SK-N-SH (cell line): Measurements from ENCODE around the gene TBL1Y. TPM values are rescaled to one million over a fixed set of nuclear protein-coding genes. Genes with fewer than 3 reads are reported as not detected.

Experiments
- CTCF ChIA-PET: fragments of 300-600, 350-600 bp; formaldehyde crosslinking; extraction: SDS; loops from one replicate; lab custom pipeline; 2021; lab: Yijun Ruan, JAX
- POLR2A ChIA-PET: fragments of 350-600 bp; sonication (Branson Sonifier 250); formaldehyde crosslinking; extraction: SDS; loops from one replicate; lab custom pipeline; 2020; ENCODE audit warnings: antibody characterized with exemption, inconsistent platforms; lab: Yijun Ruan, JAX
- DNase-seq: peaks from one replicate; pipeline ENCODE4 v3.0.0; 2012
- H2AFZ ChIP-seq: fragments of 200-600 bp; sonication (generic); 2 replicates; pipeline ENCODE4 v1.8.1; 2016; ENCODE audit warnings: antibody characterized with exemption, mild to moderate bottlenecking, low read depth
- H3F3A ChIP-seq: fragments of 200-600 bp; sonication (generic); replicated peaks from 2 replicates; pipeline ENCODE3; 2016; ENCODE audit warnings: antibody characterized with exemption, mild to moderate bottlenecking; ENCODE audit not compliant: insufficient read depth
- H3K27ac ChIP-seq, 2 experiments: fragments of 200-500 bp in 1 of 2; fragments of 200-600 bp in 1 of 2; sonication (Bioruptor generic) in 1 of 2; sonication (generic), shearing (Covaris generic) in 1 of 2; 2 replicates each; pipeline versions ENCODE4 v1.5.1 to v1.6.1; 2014 to 2016; ENCODE audit warnings: low read depth in 2 of 2, inconsistent platforms in 1 of 2, low read length in 1 of 2, mild to moderate bottlenecking in 1 of 2, mixed read lengths in 1 of 2
- H3K27me3 ChIP-seq: fragments of 200-600 bp; sonication (generic), shearing (Covaris generic); 2 replicates; pipeline ENCODE4 v1.6.1; 2016; ENCODE audit warnings: mixed run types; ENCODE audit not compliant: insufficient read depth
- H3K36me3 ChIP-seq, 2 experiments: fragments of 200-500 bp in 1 of 2; fragments of 200-600 bp in 1 of 2; sonication (Bioruptor generic) in 1 of 2; sonication (generic) in 1 of 2; replicated peaks in 1 of 2; 2 replicates each; pipeline versions ENCODE3 to v1.5.1; 2014 to 2016; ENCODE audit warnings: low read length in 1 of 2, mild to moderate bottlenecking in 1 of 2; ENCODE audit not compliant: insufficient read depth in 2 of 2, control insufficient read depth in 1 of 2
- H3K4me1 ChIP-seq, 2 experiments: fragments of 200-500 bp in 1 of 2; fragments of 200-600 bp in 1 of 2; sonication (Bioruptor generic) in 1 of 2; sonication (generic), shearing (Covaris generic) in 1 of 2; 2 replicates each; pipeline versions ENCODE4 v1.5.1 to v1.6.1; 2014 to 2016; ENCODE audit warnings: low read depth in 1 of 2, low read length in 1 of 2, mixed run types in 1 of 2; ENCODE audit not compliant: insufficient read depth in 2 of 2, control insufficient read depth in 1 of 2
- H3K4me2 ChIP-seq: fragments of 200-600 bp; sonication (generic), shearing (Covaris generic); 2 replicates; pipeline ENCODE4 v1.6.1; 2017; ENCODE audit warnings: mixed run types
- H3K4me3 ChIP-seq, 2 experiments: fragments of 200-500 bp in 1 of 2; fragments of 200-600 bp in 1 of 2; sonication (Bioruptor generic) in 1 of 2; sonication (generic), shearing (Covaris generic) in 1 of 2; 2 replicates each; pipeline versions ENCODE4 v1.5.1 to v1.8.1; 2014 to 2016; ENCODE audit warnings: low read depth in 2 of 2, inconsistent platforms in 1 of 2, low read length in 1 of 2, mild to moderate bottlenecking in 1 of 2, mixed read lengths in 1 of 2, moderate library complexity in 1 of 2
- H3K79me2 ChIP-seq: fragments of 200-600 bp; sonication (generic); 2 replicates; pipeline ENCODE4 v1.8.1; 2017; ENCODE audit warnings: mild to moderate bottlenecking; ENCODE audit not compliant: insufficient read depth
- H3K9ac ChIP-seq: fragments of 200-600 bp; sonication (generic); 2 replicates; pipeline ENCODE4 v1.6.1; 2017; ENCODE audit warnings: mixed run types
- H3K9me2 ChIP-seq: fragments of 200-600 bp; sonication (generic); 2 replicates; pipeline ENCODE4 v1.6.1; 2017; ENCODE audit warnings: mixed run types
- H3K9me3 ChIP-seq: fragments of 200-600 bp; sonication (generic); 2 replicates; pipeline ENCODE4 v1.6.1; 2017; ENCODE audit warnings: mixed run types, mild to moderate bottlenecking, moderate library complexity
- H4K20me1 ChIP-seq: fragments of 200-600 bp; sonication (generic); 2 replicates; pipeline ENCODE4 v1.6.1; 2017; ENCODE audit warnings: mild to moderate bottlenecking, mixed run types; ENCODE audit not compliant: insufficient read depth
- CTCF ChIP-seq: fragments of 200-600 bp; sonication (generic); IDR thresholded peaks from 2 replicates; pipeline ENCODE4 v1.6.1; 2017; ENCODE audit warnings: antibody characterized with exemption, mild to moderate bottlenecking, moderate library complexity
- ELF1 ChIP-seq: IDR thresholded peaks from 2 replicates; pipeline ENCODE4 v1.4.0; 2012
- EP300 ChIP-seq, 2 experiments: IDR thresholded peaks; 2 replicates each; pipeline versions ENCODE4 v1.4.0 to v1.6.1; 2012; ENCODE audit warnings: borderline replicate concordance in 1 of 2, low read depth in 1 of 2, low read length in 1 of 2
- EZH2phosphoT487 ChIP-seq: fragments of 200-600 bp; sonication (generic); IDR thresholded peaks from 2 replicates; pipeline ENCODE4 v1.6.1; 2017; ENCODE audit warnings: low read depth, mixed run types, mild to moderate bottlenecking, antibody characterized with exemption, moderate library complexity, borderline replicate concordance
- FOSL2 ChIP-seq: IDR thresholded peaks from 2 replicates; pipeline ENCODE4 v1.4.0; 2012; ENCODE audit warnings: low read depth, mild to moderate bottlenecking, moderate library complexity, borderline replicate concordance
- FOXJ3 ChIP-seq: sonication (generic); formaldehyde crosslinking; IDR thresholded peaks from 2 replicates; pipeline ENCODE4 v1.5.1; 2020; ENCODE audit warnings: mild to moderate bottlenecking, missing genetic modification reagents
- FOXM1 ChIP-seq: IDR thresholded peaks from 2 replicates; pipeline ENCODE4 v1.4.0; 2012; ENCODE audit warnings: low read depth, mild to moderate bottlenecking
- MEF2A ChIP-seq: IDR thresholded peaks from 2 replicates; pipeline ENCODE4 v1.4.0; 2012; ENCODE audit warnings: low read depth, borderline replicate concordance
- MXI1 ChIP-seq: IDR thresholded peaks from 2 replicates; pipeline ENCODE4 v1.6.1; 2012; ENCODE audit warnings: mild to moderate bottlenecking, low read depth, low read length, improper control_type of control experiment
- NFIC ChIP-seq: IDR thresholded peaks from 2 replicates; pipeline ENCODE4 v1.4.0; 2012; ENCODE audit warnings: borderline replicate concordance
- NRF1 ChIP-seq: IDR thresholded peaks from 2 replicates; pipeline ENCODE4 v1.6.1; 2012; ENCODE audit warnings: low read depth, mild to moderate bottlenecking, low read length
- PBX3 ChIP-seq: IDR thresholded peaks from 2 replicates; pipeline ENCODE4; 2012
- RCOR1 ChIP-seq: fragments of 150-350 bp; IDR thresholded peaks from 2 replicates; pipeline ENCODE4 v1.6.1; 2017; ENCODE audit warnings: antibody characterized with exemption, low read length
- REST ChIP-seq: IDR thresholded peaks from 2 replicates; pipeline ENCODE4 v1.6.1; 2012; ENCODE audit warnings: mild to moderate bottlenecking, low read depth, low read length, moderate library complexity
- RFX5 ChIP-seq: IDR thresholded peaks from 2 replicates; pipeline ENCODE4 v1.6.1; 2012; ENCODE audit warnings: mild to moderate bottlenecking, improper control_type of control experiment, low read length
- RXRA ChIP-seq: IDR thresholded peaks from 2 replicates; pipeline ENCODE4 v1.4.0; 2012; ENCODE audit warnings: low read depth, mild to moderate bottlenecking, borderline replicate concordance
- SIN3A ChIP-seq: IDR thresholded peaks from 2 replicates; pipeline ENCODE4 v1.6.1; 2012; ENCODE audit warnings: low read depth, mild to moderate bottlenecking, low read length, moderate library complexity, borderline replicate concordance
- TAF1 ChIP-seq: IDR thresholded peaks from 2 replicates; pipeline ENCODE4 v1.6.1; 2012; ENCODE audit warnings: low read depth, mild to moderate bottlenecking, low read length, moderate library complexity, borderline replicate concordance
- USF2 ChIP-seq: fragments of 150-350 bp; IDR thresholded peaks from 2 replicates; pipeline ENCODE4 v1.6.1; 2017; ENCODE audit warnings: antibody characterized with exemption, low read length, low read depth, borderline replicate concordance
- WGBS: methylation state at CpG from one replicate; pipeline ENCODE4 v1.1.6; 2017; ENCODE audit warnings: low lambda C conversion rate; 5-methylcytosine and 5-hydroxymethylcytosine counted together
- polyA plus RNA-seq, 3 experiments: library from polyadenylated mRNA; depleted of rRNA; stranded (reverse); fragments of >200 nt; gene quantifications; 2 replicates each; pipeline ENCODE4 v1.2.3, GENCODE V29; 2012
- TF ChIP-seq, protein P1 (sequence below): fragments of 150-350 bp; IDR thresholded peaks from 2 replicates; pipeline ENCODE4 v1.6.1; 2016; ENCODE audit warnings: mild to moderate bottlenecking, low read depth, low read length

Gene TBL1Y
- polyA plus RNA-seq, 1 of the 3 experiments (the other 2 are of a cell fraction): not detected

- no peak overlapping the region for H3K4me3 ChIP-seq
- no peaks in the 10 kb centered on the region for H3K27me3 ChIP-seq
- no CpG with 5 or more reads among the region's 3 CpGs for WGBS
- ChIA-PET CTCF (no interaction called here), POLR2A (no interaction called here)
- no peak overlapping the region for H3K9ac ChIP-seq
- no peaks in the 10 kb centered on the region for H4K20me1 ChIP-seq
- no peaks in the 10 kb centered on the region for H3K4me1 ChIP-seq
- DNase-seq: no peak
- H3K27ac ChIP-seq: no peak overlapping the region
- H3K79me2 ChIP-seq: no peaks in the 10 kb centered on the region
- H3K9me3 ChIP-seq: no peaks in the 10 kb centered on the region
- H2AFZ ChIP-seq: no peak overlapping the region
- no peaks in the 10 kb centered on the region for H3F3A ChIP-seq
- TF ChIP-seq SIN3A (no peak), NFIC (no peak), TAF1 (no peak), ELF1 (no peak), RCOR1 (no peak), RFX5 (no peak), FOXM1 (no peak), EP300 (IDR thresholded peaks at IDR 0.05; ENCODE audit: borderline replicate concordance in 1 of 2, low read depth in 1 of 2, low read length in 1 of 2) (no peak), NRF1 (no peak), CTCF (no peak), EZH2phosphoT487 (no peak)
- H3K9me2 ChIP-seq: no peaks in the 10 kb centered on the region
- H3K4me2 ChIP-seq: no peak overlapping the region
- H3K36me3 ChIP-seq: no peaks in the 10 kb centered on the region
Measured at GRCh38 chrY:6966521-6966920, 56.0 kb downstream of the TBL1Y start.

DNA sequence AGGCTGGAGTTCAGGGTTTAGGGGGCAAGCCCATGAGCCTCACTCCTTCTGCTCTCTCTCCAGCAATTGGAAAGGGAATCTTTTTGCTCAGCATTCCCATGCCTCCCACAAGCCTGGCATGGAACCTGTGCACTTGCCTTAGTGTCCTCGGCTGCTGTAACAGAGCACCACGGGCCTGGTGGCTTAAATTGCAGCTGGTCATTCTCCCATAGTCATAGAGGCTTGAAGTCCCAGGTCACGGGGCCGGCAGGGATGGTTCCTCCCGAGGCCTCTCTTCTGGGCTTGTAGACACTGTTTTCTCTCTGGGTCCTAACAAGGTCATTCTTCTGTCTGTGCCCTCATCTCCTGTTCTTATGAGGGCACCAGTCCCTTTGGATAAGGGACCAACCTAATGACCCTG, 57.2 kb downstream of the TBL1Y start:
- POLR2A ChIA-PET: no interaction called here
- CTCF ChIA-PET: no interaction called here
- H3K9ac ChIP-seq: no peak overlapping the region
- H3K9me3 ChIP-seq: no peaks in the 10 kb centered on the region
- no peaks in the 10 kb centered on the region for H3K4me1 ChIP-seq
- H3K4me2 ChIP-seq: no peak overlapping the region
- WGBS: no CpG with 5 or more reads among the region's 5 CpGs
- H3K36me3 ChIP-seq: no peaks in the 10 kb centered on the region
- H3K4me3 ChIP-seq: no peak overlapping the region
- no peak for DNase-seq
- no peaks in the 10 kb centered on the region for H3K9me2 ChIP-seq
- no peak overlapping the region for H3K27ac ChIP-seq
- H3K79me2 ChIP-seq: no peaks in the 10 kb centered on the region
- H4K20me1 ChIP-seq: no peaks in the 10 kb centered on the region
- H3F3A ChIP-seq: no peaks in the 10 kb centered on the region
- H3K27me3 ChIP-seq: no peaks in the 10 kb centered on the region
- no peak overlapping the region for H2AFZ ChIP-seq
- no peak for TF ChIP-seq TAF1
- TF ChIP-seq, protein P1, sequence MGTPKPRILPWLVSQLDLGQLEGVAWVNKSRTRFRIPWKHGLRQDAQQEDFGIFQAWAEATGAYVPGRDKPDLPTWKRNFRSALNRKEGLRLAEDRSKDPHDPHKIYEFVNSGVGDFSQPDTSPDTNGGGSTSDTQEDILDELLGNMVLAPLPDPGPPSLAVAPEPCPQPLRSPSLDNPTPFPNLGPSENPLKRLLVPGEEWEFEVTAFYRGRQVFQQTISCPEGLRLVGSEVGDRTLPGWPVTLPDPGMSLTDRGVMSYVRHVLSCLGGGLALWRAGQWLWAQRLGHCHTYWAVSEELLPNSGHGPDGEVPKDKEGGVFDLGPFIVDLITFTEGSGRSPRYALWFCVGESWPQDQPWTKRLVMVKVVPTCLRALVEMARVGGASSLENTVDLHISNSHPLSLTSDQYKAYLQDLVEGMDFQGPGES: no peak
- no peak for TF ChIP-seq RXRA
- no peak for TF ChIP-seq MXI1
- no peak for TF ChIP-seq ELF1
- TF ChIP-seq FOXJ3 (CRISPR knock-in tag): no peak
- no peak for TF ChIP-seq FOXM1
- no peak for TF ChIP-seq FOSL2
- TF ChIP-seq RCOR1: no peak
- no peak for TF ChIP-seq EZH2phosphoT487
- no peak for TF ChIP-seq PBX3
- TF ChIP-seq MEF2A: no peak
- no peak for TF ChIP-seq REST
- no peak for TF ChIP-seq USF2
